Ammon's horn (tissue), 1 donor: Measurements from ENCODE around the gene MAGIX.

Experiments
- DNase-seq: peaks from one replicate; pipeline ENCODE4 v3.0.0-alpha.2; 2016; ENCODE audit warnings: low spot score

The MAGIX gene

GRCh38 chrX:49184294-49185281 is 22.0 kb downstream of the MAGIX start:
- DNase-seq = peak; percentile 52

GRCh38 chrX:49186125-49187027 is 23.8 kb downstream of the MAGIX start, which contains the start of gene PRICKLE3:
Gene PRICKLE3, minus strand, starts transcription at chrX:49186373. Its CDS starts 76 bp downstream, at chrX:49186297.
- DNase-seq = peak; percentile 50

- no peak for DNase-seq
These were observed 24.5 kb downstream of the MAGIX start for GRCh38 chrX:49187028-49187394.

GRCh38 chrX:49187526-49187925 is 25.0 kb downstream of the MAGIX start:
- no peak for DNase-seq

- DNase-seq = no peak
These were observed 26.0 kb downstream of the MAGIX start for GRCh38 chrX:49188468-49189076.

- DNase-seq = no peak
These were observed 27.0 kb downstream of the MAGIX start for GRCh38 chrX:49189606-49190005.

GRCh38 chrX:49190821-49191573 is 28.4 kb downstream of the MAGIX start:
- peak; percentile 99 for DNase-seq

- DNase-seq = no peak
These were observed 29.0 kb downstream of the MAGIX start for GRCh38 chrX:49191574-49192011.

- no peak for DNase-seq
These were observed 30.3 kb downstream of the MAGIX start for GRCh38 chrX:49192722-49193328.

GRCh38 chrX:49193542-49193964 is 31.0 kb downstream of the MAGIX start:
- no peak for DNase-seq

- DNase-seq = no peak
These were observed 35.1 kb downstream of the MAGIX start for GRCh38 chrX:49197543-49198087.

- DNase-seq = no peak
These were observed 36.2 kb downstream of the MAGIX start for GRCh38 chrX:49198540-49199314.

GRCh38 chrX:49199315-49199595 is 36.7 kb downstream of the MAGIX start:
- no peak for DNase-seq

- peak; percentile 90 for DNase-seq
These were observed 37.6 kb downstream of the MAGIX start, which contains the start of gene SYP for GRCh38 chrX:49199906-49200771. Gene SYP, minus strand, starts transcription at chrX:49200193. Its CDS starts 7 bp downstream, at chrX:49200186.

- DNase-seq = no peak
These were observed 39.5 kb downstream of the MAGIX start for GRCh38 chrX:49202022-49202421.

GRCh38 chrX:49203536-49203935 is 41.0 kb downstream of the MAGIX start:
- peak; percentile 48 for DNase-seq

- DNase-seq = no peak
These were observed 41.5 kb downstream of the MAGIX start for GRCh38 chrX:49204017-49204416.

- DNase-seq = no peak
These were observed 42.2 kb downstream of the MAGIX start for GRCh38 chrX:49204709-49205108.

- DNase-seq = no peak
These were observed 42.9 kb downstream of the MAGIX start for GRCh38 chrX:49205443-49205842.
